HG03571 (cell line): ENCODE results near the gene KRT82.

ENCODE experiments used
- ATAC-seq: cut with Tn5 transposase; IDR thresholded peaks from one replicate; pipeline ENCODE4 v1.9.1; 2021; ENCODE audit not compliant: unreplicated experiment

KRT82 gene

GRCh38 chr12:52389313-52390207 lies 16.6 kb downstream of the KRT82 start:
- no peak for ATAC-seq

- ATAC-seq: no peak
Measured at GRCh38 chr12:52387859-52388258, 18.3 kb downstream of the KRT82 start.

GRCh38 chr12:52385226-52385702 lies 20.9 kb downstream of the KRT82 start, which contains the start of gene KRT84:
KRT84 (minus strand) TSS chr12:52385652; CDS start chr12:52385585, 67 bp downstream.
- no peak for ATAC-seq

DNA sequence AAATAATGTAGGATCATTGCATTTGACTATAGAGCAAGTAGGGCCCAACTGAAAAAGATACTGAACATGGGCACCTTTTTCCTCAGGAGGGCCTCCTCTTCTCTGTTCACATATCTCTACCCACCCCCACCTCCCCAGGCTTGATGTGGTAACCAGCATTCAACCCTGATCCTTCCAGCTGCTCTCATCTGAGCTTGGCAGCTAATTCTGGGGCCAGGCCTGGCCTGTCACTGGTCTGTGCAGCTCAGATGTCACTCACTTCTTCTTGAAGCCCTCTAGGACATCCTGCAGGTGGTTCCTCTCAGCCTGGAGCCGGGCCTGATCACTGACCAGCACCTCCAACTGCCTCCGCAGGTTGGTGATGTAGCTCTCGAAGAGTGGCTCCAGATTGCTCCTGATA lies 22.8 kb downstream of the KRT82 start:
- ATAC-seq: no peak

- ATAC-seq: no peak
Measured at GRCh38 chr12:52382854-52383253, 23.3 kb downstream of the KRT82 start.

DNA sequence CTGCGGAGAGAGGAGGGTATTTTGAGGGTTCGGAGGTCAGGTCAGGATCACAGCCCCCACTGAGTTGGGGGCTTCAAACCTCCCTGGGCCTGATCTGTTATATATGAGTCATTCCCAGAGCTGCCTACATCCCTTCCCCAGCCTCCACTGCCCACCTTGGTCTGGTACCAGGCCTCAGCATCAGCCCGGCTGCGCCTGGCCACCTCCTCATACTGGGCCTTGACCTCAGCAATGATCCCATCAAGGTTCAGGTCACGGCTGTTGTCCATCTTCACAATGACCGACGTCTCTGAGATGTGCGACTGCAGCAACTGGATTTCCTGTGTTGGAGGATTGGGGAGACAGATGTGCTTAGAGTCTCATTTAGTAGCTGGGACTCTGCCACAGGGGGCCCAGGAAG lies 24.9 kb downstream of the KRT82 start:
- no peak for ATAC-seq

DNA sequence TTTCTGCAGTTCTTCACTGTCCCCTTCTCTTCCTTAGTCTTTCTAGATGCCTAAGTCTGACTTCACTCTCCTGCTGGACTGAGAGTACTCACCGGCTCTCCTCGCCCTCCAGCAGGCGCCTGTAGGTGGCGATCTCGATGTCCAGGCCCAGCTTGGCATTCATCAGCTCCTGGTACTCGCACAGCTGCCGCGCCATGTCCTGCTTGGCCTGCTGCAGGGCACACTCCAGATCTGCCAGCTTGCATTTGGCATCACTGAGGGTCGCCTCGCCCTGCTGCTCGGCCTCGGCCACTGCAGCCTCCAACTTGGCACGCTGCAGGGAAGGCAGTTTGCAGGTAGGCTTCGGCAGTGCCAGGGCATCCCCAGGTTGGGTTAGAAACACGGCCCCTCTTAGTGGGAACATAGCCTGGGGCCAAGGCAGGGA lies 25.9 kb downstream of the KRT82 start:
- ATAC-seq: no peak

DNA sequence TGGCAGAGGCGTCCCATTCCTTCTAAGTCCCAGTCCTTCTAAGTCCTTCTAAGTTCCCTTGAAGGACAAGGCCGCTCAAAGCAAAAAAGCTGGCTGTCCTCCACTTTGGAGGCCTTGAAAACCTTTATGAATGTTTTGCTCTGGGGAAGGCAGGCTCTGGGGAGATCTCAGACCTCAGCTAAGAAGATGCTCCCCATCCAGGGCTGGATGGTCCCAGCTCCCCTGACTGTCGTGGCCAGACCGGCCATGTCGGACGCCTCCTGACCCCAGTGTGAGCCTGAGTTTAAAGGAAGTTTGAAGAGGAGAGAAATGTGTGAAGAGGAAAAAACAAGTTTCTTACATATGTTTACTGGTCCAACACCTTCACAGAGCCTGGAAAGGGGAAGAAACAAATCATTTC lies 26.6 kb downstream of the KRT82 start:
- ATAC-seq: no peak

DNA sequence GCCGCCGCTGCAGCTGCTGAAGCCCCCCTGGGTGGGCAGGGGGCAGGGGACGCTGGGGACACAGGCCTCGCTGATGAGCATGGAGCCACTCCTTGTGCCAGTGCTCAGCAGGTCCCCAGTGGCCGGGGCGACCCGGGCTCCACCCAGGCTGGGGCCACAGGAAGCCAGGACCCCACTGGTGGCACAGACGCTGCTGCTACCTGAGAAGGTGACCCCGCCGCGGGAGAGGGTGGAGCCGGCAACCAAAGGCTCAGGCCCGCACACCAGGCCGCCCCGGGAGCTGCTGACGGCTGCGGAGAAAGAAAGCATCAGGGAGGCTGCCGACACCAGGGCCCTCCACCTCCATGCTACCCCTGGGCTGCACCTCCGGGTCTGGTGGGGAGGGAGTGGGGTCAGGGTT lies 28.0 kb downstream of the KRT82 start:
- no peak for ATAC-seq

DNA sequence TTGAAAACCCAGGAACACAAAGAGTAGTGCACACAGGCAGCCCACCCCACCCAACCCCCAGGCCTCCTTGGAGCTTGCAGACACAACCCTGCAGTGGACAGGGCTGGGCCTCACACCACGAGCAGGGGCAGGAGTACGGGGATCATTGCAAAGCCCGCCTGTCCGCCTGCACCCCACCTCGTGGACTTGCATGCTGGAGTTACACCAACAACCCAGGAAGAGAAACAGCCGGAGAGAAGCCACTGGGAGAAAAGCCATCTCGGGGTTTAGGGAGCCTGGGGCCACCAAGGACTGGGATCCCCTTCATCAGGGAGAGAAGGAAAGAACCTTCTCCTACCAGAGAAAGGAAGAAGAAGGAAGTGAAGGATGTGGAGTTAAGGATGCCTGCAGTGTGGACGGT lies 28.9 kb downstream of the KRT82 start:
- no peak for ATAC-seq

- no peak for ATAC-seq
Measured at GRCh38 chr12:52372216-52373154, 33.6 kb downstream of the KRT82 start.

GRCh38 chr12:52371716-52372115 lies 34.4 kb downstream of the KRT82 start:
- no peak for ATAC-seq

- ATAC-seq: no peak
Measured at GRCh38 chr12:52370926-52371608, 35.1 kb downstream of the KRT82 start.

DNA sequence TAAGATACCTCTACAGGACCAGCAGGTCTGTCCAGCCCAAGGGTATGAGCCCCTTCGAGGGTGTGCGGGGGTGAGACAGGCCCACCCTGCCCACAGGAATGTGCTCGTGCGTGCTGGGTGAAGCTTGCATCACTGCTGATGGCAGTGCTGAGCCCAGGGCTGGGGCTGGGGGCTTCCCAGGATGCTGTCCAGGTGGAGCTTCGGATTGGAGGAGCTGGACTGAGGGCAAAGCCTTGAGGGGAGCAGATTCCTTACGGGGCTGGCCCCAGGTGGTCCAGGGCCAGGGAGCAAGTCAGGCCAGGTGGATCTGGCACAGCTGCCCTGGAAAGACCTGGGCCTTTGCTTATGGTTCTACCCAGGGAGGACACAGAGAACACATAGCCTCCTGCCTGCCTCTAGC lies 36.3 kb downstream of the KRT82 start:
- ATAC-seq: no peak

DNA sequence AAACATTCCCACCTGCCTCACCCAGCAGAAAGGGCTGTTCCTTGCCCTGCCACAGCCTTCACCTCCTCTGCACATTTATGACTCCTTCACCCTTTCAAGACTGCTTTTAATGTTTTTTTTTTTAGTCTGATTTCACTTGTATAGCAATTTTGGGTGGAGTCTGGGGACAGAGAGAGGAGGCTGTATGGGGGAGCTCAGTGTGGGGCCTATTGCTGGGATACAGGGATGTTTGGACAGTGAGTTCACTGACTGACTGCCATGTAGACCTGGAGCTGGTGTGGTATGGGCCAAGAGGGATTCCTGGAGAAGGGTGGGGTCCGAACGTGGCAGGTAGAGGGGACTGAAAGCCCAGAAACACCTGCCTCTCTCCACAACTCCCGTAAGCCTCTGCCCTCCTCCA lies 36.9 kb downstream of the KRT82 start:
- ATAC-seq: no peak

- no peak for ATAC-seq
Measured at GRCh38 chr12:52368508-52368907, 37.6 kb downstream of the KRT82 start.

- ATAC-seq: no peak
Measured at GRCh38 chr12:52367876-52368275, 38.3 kb downstream of the KRT82 start.

DNA sequence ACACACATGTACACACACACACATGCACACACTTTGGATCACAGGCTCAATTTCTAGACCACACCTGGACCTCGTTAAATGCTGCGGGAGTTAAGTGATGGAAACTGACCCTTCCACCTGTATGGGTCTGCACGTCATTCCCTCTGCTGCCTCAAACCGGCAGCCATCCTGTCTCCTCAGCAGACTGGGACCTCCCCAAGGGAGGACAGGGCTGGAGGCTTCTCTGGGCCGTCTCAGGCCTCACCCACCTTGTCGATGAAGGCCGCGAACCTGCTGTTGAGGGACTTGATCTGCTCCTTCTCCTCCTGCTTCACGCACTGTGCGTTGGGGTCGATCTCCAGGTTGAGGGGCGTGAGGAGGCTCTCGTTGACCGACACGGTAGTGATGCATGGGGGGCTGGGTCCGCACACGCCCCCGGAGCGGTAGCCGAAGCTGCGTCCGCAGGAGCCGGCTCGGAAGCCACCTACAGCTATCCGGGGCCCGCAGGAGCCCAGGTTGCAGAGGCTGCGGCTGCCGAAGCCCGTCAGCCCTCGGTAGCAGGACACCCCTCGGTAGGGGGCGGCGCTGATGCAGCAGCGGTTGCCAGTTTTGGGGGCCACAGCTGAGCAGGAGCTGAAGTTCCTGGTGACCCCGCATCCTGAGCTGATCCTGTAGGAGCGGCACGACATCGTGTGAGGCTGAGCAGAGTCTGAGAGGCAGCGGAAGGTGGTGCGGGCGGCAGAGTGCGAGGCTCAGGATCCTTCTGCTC lies 39.2 kb downstream of the KRT82 start, which contains the start of gene KRT85:
TSS of gene KRT85 (minus strand) at position 744 of the 748 bp plus-strand sequence. CDS start at position 668, 76 bp downstream.
- ATAC-seq: no peak

GRCh38 chr12:52364901-52365489 lies 41.1 kb downstream of the KRT82 start:
- ATAC-seq: no peak

DNA sequence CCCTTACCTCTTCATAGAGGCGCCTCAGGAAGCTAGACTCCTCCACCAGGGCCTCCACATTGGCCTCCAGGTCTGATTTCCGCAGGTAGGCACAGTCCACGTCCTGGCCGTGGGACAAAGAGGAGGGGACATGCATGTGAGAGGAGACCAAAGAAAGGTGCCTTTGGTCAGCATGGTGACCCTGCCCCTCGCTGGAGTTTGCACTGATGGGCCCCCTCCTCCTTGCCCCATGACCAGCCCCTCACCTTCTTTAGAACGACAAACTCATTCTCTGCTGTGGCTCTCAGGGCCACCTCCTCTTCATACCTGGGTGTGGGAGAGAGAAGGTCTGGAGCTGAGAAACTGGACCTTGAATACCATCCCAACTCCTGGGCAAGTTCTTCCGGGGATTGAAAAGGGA lies 42.1 kb downstream of the KRT82 start:
- ATAC-seq: no peak
